Measurements from ENCODE around the gene MBNL3.

GRCh38 chrX:132393992-132394391 lies 94.8 kb downstream of the MBNL3 start:
- TF ChIP-seq CTCF (IDR thresholded peaks at IDR 0.05 in 2 of 3, conservative IDR thresholded peaks at IDR 0.05 in 1 of 3; ENCODE audit: borderline replicate concordance in 1 of 3, insufficient read depth in 1 of 3, low read depth in 2 of 3, low read length in 2 of 3), result no peak
- TF ChIP-seq RAD21 (IDR thresholded peaks at IDR 0.05; ENCODE audit: low read depth), result no peak
- TF ChIP-seq MAX (IDR thresholded peaks at IDR 0.05), result no peak

Data from HCT116 (cell line).